ENCODE data around the gene LRMDA.
A peak's percentile ranks its signal among the peaks of the same experiment; 100 is the strongest.
"Not testable (repeated sequence)": the region's sequence is repeated elsewhere in the genome, so short reads cannot be mapped to it uniquely, and the experiment has no call there.

LRMDA gene

DNA sequence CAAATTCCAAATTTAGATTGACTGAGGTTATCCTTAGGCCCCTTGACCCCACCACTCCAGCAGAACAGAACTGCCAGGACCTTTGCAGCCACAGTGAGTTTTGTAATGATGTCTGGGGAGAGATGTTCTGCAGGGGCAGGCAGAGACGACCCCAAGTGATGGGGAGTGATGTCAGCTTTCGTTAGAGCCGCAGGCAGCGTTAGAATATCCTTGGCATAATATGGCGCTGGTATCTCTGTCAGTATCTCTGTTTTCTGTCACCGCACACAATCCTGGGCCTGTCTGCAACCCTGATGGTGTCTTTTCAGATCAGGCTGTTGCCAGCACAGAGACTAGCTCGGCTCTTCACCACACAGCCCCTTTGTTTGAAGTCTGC lies 1122.6 kb downstream of the LRMDA start:
- no peak for DNase-seq (ENCODE audit: low read depth)

DNA sequence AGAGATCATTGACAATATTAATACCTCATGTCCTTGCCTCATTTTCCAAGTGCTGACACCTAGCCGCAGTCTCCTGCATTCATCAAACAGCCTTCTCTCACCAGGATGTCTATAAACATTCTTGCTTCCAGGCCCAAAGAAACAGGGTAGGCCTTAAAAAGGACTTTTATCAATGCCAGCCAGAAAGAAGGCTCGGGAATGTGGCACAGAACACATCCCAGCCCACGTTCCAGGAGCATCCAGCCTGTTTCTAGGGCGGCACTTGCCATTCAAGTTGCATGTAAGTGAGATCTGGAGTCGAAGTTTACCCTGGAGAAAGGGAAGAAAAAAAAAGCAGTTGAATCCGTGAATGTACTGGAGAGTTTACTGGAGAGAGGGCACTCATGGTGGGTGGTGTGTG lies 1123.1 kb downstream of the LRMDA start:
- no peak for DNase-seq (ENCODE audit: low read depth)

DNA sequence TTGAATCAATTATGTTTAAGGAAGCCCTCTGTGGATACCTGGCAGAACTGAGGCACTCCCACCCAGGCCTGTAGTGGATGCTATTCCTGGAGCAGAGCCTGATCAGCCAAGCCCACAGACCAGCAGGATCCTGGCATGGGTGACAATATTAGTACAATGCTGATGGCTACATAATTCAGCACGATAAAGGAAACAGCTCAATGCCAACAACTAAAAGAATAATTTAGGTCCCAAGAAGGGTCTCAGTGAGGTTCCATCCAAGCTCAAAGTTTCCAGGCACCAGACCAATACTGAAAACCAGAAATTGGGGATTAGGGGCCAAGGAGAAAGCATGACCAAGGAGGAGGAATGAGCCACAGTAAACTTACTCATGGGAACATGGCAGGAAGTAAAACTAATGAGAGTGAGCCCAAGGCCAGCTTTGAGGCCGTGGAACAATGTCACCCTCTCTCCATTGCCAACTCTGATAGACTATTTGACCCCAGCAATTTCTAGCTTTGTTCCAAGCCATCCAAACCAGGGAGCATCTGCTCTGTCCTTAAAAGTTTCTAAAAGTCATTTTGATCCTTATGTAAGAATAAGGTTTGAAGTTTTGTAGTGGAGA lies 1123.7 kb downstream of the LRMDA start:
- no peak for DNase-seq (ENCODE audit: low read depth)

- DNase-seq (ENCODE audit: low read depth) = no peak
Measured at GRCh38 chr10:76557366-76557765, 1125.9 kb downstream of the LRMDA start.

DNA sequence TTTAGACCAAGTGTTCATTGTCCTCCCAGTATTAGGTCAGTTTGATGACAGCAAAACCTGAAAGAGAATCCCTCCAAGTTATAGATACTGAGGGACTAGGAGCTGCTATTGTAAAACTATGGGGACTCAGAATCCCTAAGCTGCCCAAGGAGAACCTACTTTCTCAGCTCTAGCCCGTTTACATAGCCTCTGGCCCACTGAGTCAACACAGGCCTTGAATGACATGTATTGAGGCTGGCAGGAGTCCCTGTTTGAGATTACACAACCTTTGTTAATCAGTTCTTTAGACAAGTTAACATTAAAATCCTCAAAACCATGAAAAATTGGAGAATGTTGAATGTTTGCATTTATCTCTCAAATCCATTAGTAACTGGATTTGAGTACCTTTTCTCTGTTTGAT lies 1127.2 kb downstream of the LRMDA start:
- no peak for DNase-seq (ENCODE audit: low read depth)

DNA sequence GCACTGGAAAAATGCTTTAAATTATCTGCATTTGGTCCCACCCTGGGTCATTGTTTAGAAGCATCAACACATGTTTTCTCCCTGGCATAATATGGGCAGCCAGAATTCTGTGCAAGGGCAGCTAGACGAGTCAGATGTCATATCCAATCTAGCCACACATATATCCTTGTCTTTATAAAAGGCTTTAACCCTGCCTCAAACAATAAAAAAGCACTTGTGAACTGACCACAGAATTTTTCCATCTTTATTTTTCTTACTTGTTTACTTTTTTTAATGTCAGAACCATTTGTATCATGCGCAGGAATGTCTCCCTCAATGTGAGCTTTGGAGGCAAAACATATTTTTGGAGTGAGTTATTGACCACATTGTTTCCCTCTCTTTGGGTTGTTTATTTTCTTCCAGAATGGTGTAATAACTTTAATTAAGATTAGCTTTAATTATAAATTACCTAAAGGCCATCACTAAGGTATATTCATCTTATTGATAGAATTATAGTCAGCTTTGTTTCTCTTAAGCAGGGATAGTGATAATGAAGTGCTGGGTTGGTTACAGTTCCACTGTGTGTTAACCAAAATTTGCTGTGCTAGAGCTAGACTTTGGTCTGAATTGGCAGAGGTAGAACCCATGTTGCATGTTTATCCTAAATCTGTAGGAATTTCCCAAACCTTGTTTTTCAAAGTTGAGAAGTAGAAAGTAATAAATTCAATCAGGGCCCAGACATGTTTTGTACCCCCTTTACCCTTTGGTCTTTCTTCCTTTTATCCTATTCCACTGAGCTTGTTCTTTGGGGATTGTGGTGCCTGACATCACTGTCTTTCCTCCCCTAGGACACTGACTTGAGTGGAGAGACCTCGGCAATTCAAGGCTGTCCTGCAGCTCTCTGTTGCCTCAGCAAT lies 1127.8 kb downstream of the LRMDA start:
- no peak for DNase-seq (ENCODE audit: low read depth)

DNA sequence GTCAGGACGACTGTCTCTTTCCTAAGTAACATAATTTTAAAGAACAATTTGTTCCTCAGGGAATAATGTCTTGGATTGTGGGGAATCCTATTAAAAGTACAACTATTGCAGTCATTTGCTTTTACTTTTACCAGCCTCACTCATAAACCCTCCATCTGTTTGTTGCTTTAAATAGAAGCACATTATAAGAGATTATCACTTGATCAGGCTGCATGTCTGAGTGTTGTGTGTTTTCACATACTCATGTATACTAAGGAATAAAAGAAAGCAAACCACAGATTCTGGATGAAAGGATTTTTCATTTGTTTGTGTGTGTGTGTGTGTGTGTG lies 1128.4 kb downstream of the LRMDA start:
- DNase-seq (ENCODE audit: low read depth) = no peak

DNA sequence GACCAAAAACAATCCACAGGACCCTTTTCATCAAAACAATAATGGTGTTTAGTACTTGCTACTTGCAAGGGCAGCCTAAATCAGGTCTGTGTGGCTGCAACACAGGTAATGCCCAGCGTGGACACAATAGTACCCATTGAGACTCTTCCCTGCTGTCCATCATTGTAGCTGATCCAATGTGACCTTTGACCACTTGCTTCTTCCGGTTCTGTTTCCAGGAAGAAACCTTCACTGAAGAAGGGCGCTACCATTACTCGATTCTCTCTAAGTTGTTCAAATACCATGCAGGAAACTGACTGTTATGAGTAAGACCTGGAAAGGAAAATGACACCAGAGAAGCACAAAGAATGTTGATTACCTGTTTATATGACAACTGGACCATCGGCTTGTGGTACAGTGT lies 1128.9 kb downstream of the LRMDA start:
- no peak for DNase-seq (ENCODE audit: low read depth)

DNA sequence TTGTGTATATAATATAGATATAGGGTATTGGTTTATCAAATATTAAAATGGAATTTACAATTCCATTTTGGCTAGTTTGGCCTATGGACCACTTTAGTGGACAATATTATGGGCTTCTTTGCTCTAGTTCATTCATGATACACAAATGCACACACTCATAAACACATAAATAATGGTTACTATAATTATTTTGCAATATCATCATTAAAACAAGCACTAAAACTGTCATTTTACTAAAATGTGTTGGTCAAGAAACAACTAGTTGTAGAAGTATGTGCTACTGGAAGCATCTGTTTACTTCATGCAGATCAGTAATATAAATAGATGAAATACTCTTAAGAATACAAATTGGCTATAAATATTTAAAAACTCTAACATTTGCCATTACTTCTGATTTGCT lies 1131.9 kb downstream of the LRMDA start:
- no peak for DNase-seq (ENCODE audit: low read depth)

- no peak for DNase-seq (ENCODE audit: low read depth)
Measured at GRCh38 chr10:76572021-76572420, 1140.6 kb downstream of the LRMDA start.

DNA sequence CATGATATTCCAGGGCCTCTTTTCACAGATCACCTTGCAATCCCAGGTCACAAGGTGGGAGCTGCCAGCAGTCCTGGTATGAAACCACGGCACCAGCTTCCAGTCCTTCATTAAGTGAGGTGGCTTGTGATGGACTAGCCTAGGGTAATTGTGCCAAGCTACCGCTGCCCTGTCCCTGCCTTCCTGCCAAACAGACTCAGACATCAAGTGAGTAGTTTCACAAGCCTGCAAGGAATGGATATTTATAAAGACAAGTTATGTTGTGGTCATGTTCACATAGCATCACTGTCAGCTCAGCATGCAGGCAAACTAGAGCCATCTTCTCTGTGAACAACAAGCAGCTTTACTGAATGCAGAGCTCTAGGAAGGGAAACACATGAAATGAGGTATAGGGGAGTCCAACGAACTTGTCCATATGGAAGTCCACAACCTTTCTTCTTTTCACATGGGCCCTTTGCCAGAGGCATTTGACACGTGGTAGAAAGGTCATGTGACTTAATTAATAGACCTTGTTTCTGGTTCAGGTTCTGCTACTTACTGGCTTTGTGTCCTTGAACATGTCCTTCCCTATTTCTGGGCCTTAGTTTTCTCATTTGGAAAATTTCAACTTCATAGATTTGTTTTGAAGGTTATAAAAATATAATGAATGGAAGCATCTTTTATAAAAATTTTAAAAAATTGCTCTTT lies 1145.0 kb downstream of the LRMDA start:
- DNase-seq (ENCODE audit: low read depth) = no peak

- no peak for DNase-seq (ENCODE audit: low read depth)
Measured at GRCh38 chr10:76577455-76577854, 1146.0 kb downstream of the LRMDA start.

GRCh38 chr10:76581506-76582256 lies 1150.3 kb downstream of the LRMDA start:
- DNase-seq (ENCODE audit: low read depth) = no peak

- DNase-seq (ENCODE audit: low read depth) = no peak
Measured at GRCh38 chr10:76582531-76582930, 1151.1 kb downstream of the LRMDA start.

DNA sequence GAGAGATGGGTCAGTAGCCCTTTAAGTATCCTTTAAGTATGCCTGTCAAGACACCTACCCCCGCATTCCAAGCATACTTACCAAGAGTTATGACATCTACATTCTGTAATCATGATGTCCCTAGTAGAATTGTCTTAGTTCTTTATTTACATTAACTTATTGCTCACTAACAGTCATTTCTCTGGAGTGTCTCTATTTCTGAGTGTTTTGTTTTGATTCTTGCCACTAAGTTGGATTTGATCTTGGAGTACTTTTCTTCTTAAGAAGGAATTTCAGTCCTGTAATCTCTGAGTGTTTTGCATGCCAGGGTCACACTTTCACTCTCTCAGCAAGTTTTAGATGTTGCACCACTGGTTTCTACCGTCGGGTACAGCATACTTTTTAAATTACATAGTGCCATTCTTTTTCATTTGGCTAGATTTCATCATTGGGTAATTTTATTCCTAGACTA lies 1152.3 kb downstream of the LRMDA start:
- DNase-seq (ENCODE audit: low read depth) = peak; percentile 89

DNA sequence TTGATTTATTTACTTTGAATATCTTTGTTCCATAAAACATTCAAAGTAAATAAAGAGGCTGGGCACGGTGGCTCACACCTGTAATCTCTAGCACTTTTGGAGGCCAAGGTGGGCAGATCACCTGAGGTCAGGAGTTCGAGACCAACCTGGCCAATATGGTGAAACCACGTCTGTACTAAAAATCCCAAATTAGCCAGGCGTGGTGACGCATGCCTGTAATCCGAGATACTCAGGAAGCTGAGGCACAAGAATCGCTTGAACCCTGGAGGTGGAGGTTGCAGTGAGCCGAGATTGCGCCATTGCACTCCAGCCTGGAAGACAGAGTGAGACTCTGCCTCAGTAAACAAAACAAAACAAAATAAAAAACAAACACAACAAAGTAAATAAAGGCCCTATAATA lies 1153.0 kb downstream of the LRMDA start:
- not testable (repeated sequence) for DNase-seq (ENCODE audit: low read depth)
